Right lobe of liver (tissue), 4 donors: ENCODE results near the gene ENDOU.

Experiments used
- CTCF ChIP-seq, 4 donors: fragments of 200-600 bp in 3 of 4; fragments of 450-650 bp in 1 of 4; IDR thresholded peaks; one replicate each; pipeline versions ENCODE4 v1.5.1 to v1.8.0; 2016 to 2022; ENCODE audit warnings: antibody characterized with exemption in 4 of 4, mild to moderate bottlenecking in 2 of 4
- POLR2A ChIP-seq: fragments of 450-650 bp; IDR thresholded peaks from one replicate; pipeline ENCODE4 v1.6.1; 2017; ENCODE audit warnings: antibody characterized with exemption, mild to moderate bottlenecking
- donor health status: DM: no; HTN: no; CAD: no.
- donor health status: DM: no; HTN: no; CAD: no.
- donor health status: DM: no; HTN: yes; CAD: no.

GRCh38 chr12:47752121-47752520 is 26.8 kb upstream of the ENDOU start:
- no peak for TF ChIP-seq POLR2A
- TF ChIP-seq CTCF (IDR thresholded peaks at IDR 0.05) = no peak
